Hematopoietic multipotent progenitor cell (in vitro differentiated cells): ENCODE results near the gene POC1A. TPM values are rescaled to one million over a fixed set of nuclear protein-coding genes. Genes with fewer than 3 reads are reported as not detected.

Source experiments
- DNase-seq, 3 donors: peaks; one replicate each; pipeline ENCODE4 v3.0.0-alpha.2; 2011 to 2015; ENCODE audit warnings: low read depth in 2 of 3, low spot score in 2 of 3
- total RNA-seq: library from RNA; depleted of rRNA; stranded (reverse); fragments of >200 nt; gene quantifications from one replicate; pipeline ENCODE4 v1.2.3, GENCODE V29; 2012

Gene POC1A
- total RNA-seq, 1 donor, result 6.7 TPM

- DNase-seq, result no peak
Measured at GRCh38 chr3:52088445-52089367, 65.5 kb downstream of the POC1A start.

- DNase-seq, result no peak
Measured at GRCh38 chr3:52087731-52088130, 66.5 kb downstream of the POC1A start.

GRCh38 chr3:52086976-52087663 is 67.1 kb downstream of the POC1A start:
- peak in 2 of 3 donors; percentile 28 to 38 for DNase-seq

GRCh38 chr3:52086461-52086860 is 67.8 kb downstream of the POC1A start:
- no peak for DNase-seq

- DNase-seq, result peak in 2 of 3 donors; percentile 21 to 57
Measured at GRCh38 chr3:52085681-52086282, 68.4 kb downstream of the POC1A start.

- no peak for DNase-seq
Measured at GRCh38 chr3:52084954-52085680, 69.1 kb downstream of the POC1A start.

GRCh38 chr3:52084216-52084945 is 69.8 kb downstream of the POC1A start:
- DNase-seq, result no peak

GRCh38 chr3:52083556-52084087 is 70.6 kb downstream of the POC1A start:
- no peak for DNase-seq

- DNase-seq, result no peak
Measured at GRCh38 chr3:52082951-52083350, 71.3 kb downstream of the POC1A start.

- no peak for DNase-seq
Measured at GRCh38 chr3:52080830-52081719, 73.1 kb downstream of the POC1A start.

- DNase-seq, result no peak
Measured at GRCh38 chr3:52079958-52080357, 74.3 kb downstream of the POC1A start.

GRCh38 chr3:52078781-52079560 is 75.3 kb downstream of the POC1A start:
- no peak for DNase-seq

- DNase-seq, result no peak
Measured at GRCh38 chr3:52077925-52078324, 76.3 kb downstream of the POC1A start.

- DNase-seq, result no peak
Measured at GRCh38 chr3:52076896-52077780, 77.1 kb downstream of the POC1A start.

GRCh38 chr3:52073490-52073889 is 80.7 kb downstream of the POC1A start:
- no peak for DNase-seq

GRCh38 chr3:52072471-52072870 is 81.8 kb downstream of the POC1A start:
- DNase-seq, result no peak

GRCh38 chr3:52072020-52072419 is 82.2 kb downstream of the POC1A start:
- no peak for DNase-seq
